Measurements from ENCODE around the gene GRB7.
"Not testable (repeated sequence)": the region's sequence is repeated elsewhere in the genome, so short reads cannot be mapped to it uniquely, and the experiment has no call there.

Gene GRB7

GRCh38 chr17:39709998-39710964 is 27.5 kb upstream of the GRB7 start:
- DNase-seq = no peak

- not testable (repeated sequence) for DNase-seq
Observed at GRCh38 chr17:39711071-39711470, 26.7 kb upstream of the GRB7 start.

GRCh38 chr17:39711851-39712250 is 25.9 kb upstream of the GRB7 start:
- DNase-seq = no peak

GRCh38 chr17:39714234-39714633 is 23.5 kb upstream of the GRB7 start:
- DNase-seq = no peak

GRCh38 chr17:39715375-39716072 is 22.2 kb upstream of the GRB7 start:
- no peak for DNase-seq

- DNase-seq = no peak
Observed at GRCh38 chr17:39716073-39716818, 21.5 kb upstream of the GRB7 start.

- DNase-seq = no peak
Observed at GRCh38 chr17:39716879-39717536, 20.7 kb upstream of the GRB7 start.

GRCh38 chr17:39717660-39718059 is 20.1 kb upstream of the GRB7 start:
- no peak for DNase-seq

- no peak for DNase-seq
Observed at GRCh38 chr17:39719563-39720355, 18.0 kb upstream of the GRB7 start.

- DNase-seq = no peak
Observed at GRCh38 chr17:39722104-39722503, 15.6 kb upstream of the GRB7 start.

- DNase-seq = no peak
Observed at GRCh38 chr17:39722965-39723848, 14.5 kb upstream of the GRB7 start.

- DNase-seq = no peak
Observed at GRCh38 chr17:39724731-39725130, 13.0 kb upstream of the GRB7 start.

GRCh38 chr17:39725923-39726322 is 11.8 kb upstream of the GRB7 start:
- not testable (repeated sequence) for DNase-seq

- DNase-seq = no peak
Observed at GRCh38 chr17:39726617-39727016, 11.1 kb upstream of the GRB7 start.

- no peak for DNase-seq
Observed at GRCh38 chr17:39727556-39727955, 10.2 kb upstream of the GRB7 start.

- no peak for DNase-seq
Observed at GRCh38 chr17:39729280-39729851, 8.4 kb upstream of the GRB7 start.

GRCh38 chr17:39730095-39730921 is 7.4 kb upstream of the GRB7 start, which contains the start of gene MIEN1:
Gene MIEN1, minus strand, starts transcription at chr17:39730532. Its CDS starts 37 bp downstream, at chr17:39730495.
- DNase-seq = peak; percentile 94

- no peak for DNase-seq
Observed at GRCh38 chr17:39732586-39732985, 5.2 kb upstream of the GRB7 start.

GRCh38 chr17:39735882-39736281 is 1.9 kb upstream of the GRB7 start:
- DNase-seq = no peak
